GM10248 (cell line): Measurements from ENCODE around the gene CASKIN1.

Experiments used
- CTCF ChIA-PET: fragments of 300-600 bp; sonication (Branson Sonifier 250); formaldehyde crosslinking; extraction: SDS; loops from one replicate; lab custom pipeline; 2021; ENCODE audit warnings: antibody characterized with exemption; lab: Yijun Ruan, JAX
- POLR2A ChIA-PET: fragments of 350-650 bp; sonication (Branson Sonifier 250); formaldehyde crosslinking; extraction: SDS; loops from one replicate; lab custom pipeline; 2020; ENCODE audit warnings: antibody characterized with exemption; lab: Yijun Ruan, JAX
- DNase-seq: peaks from one replicate; pipeline ENCODE4 v3.0.0; 2012; ENCODE audit errors: extremely low spot score
- TF ChIP-seq, protein P1 (sequence below): IDR thresholded peaks from 2 replicates; pipeline ENCODE4 v1.5.1; 2012; ENCODE audit warnings: mild to moderate bottlenecking, low read depth; ENCODE audit errors: extremely low read depth, missing control alignments, control extremely low read depth

CASKIN1 gene

DNA sequence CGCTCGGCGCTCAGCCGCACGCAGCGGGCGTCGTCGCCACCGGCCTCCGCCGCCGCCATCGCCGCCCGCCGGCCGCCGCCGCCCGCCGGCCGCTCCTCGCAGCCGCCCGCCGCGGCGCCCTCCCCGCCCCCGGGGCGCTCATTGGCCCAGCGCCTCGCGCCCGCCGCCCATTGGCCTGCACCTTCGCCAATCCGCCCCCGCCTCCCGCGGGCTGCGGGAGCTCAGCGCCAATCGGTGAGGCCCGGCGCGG is 18.2 kb upstream of the CASKIN1 start, which contains the start of gene PGP:
TSS of gene PGP (minus strand) at position 122 of the 250 bp plus-strand sequence. CDS start at position 59, 63 bp downstream.
- ChIA-PET CTCF (interaction anchor here (0.6 to 1.0 kb wide), 2 partner anchors 9 to 82 kb away, joined by 3 read pairs; no protein-coding TSS in a partner anchor), POLR2A (interaction anchor here (0.6 to 1.4 kb wide), 4 partner anchors 9 to 132 kb away, joined by 3 to 7 read pairs (median 4); partner anchors contain the start of genes MLST8 and TRAF7)
- DNase-seq, result no peak
- TF ChIP-seq, protein P1, sequence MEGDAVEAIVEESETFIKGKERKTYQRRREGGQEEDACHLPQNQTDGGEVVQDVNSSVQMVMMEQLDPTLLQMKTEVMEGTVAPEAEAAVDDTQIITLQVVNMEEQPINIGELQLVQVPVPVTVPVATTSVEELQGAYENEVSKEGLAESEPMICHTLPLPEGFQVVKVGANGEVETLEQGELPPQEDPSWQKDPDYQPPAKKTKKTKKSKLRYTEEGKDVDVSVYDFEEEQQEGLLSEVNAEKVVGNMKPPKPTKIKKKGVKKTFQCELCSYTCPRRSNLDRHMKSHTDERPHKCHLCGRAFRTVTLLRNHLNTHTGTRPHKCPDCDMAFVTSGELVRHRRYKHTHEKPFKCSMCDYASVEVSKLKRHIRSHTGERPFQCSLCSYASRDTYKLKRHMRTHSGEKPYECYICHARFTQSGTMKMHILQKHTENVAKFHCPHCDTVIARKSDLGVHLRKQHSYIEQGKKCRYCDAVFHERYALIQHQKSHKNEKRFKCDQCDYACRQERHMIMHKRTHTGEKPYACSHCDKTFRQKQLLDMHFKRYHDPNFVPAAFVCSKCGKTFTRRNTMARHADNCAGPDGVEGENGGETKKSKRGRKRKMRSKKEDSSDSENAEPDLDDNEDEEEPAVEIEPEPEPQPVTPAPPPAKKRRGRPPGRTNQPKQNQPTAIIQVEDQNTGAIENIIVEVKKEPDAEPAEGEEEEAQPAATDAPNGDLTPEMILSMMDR, result no peak

DNA sequence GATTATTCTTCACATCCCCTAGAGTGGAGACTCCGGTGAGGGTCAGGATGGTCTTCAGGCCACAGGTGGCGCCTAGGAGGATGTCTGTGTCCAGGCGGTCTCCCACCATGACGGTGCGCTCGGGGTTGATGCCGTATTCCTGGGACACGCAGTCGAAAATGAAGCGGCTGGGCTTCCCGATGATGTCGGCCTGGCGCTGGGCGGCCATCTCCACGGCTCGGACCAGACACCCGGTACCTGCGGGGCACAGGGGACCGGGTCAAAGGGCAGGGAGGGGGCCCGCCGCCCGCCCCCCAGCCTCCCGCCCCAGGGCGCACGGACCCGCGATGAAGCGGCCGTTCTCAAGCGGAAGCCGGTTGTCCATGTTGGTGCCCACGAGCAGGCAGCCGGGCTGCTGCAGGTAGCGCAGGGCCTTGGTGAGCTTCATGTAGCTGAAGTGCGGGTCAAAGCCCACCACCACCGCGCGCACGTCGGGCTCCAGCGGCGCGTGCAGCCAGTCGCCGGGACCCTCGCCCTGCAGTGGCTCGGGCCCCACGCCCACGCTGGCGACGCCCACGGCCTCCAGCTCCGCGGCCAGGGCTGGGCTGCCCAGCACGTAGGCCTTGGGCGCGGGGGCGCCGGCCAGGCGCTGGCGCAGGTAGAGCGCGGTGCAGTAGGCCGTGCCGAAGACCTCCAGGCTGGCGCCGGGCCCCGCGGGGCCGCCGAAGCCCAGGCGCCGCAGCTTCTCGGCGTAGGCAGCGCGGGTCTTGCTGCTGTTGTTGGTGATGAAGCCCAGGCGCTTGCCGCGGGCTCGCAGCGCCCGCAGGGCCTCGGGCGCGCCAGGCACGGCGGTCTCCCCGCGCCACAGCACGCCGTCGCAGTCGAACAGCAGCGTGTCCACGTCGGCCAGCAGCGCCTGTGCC is 17.7 kb upstream of the CASKIN1 start:
- CTCF ChIA-PET, result interaction anchor here (1.0 kb wide), 1 partner anchor 8 kb away, joined by 3 read pairs; no protein-coding TSS in a partner anchor
- DNase-seq, result no peak
- POLR2A ChIA-PET, result interaction anchor here (1.0 to 1.4 kb wide), 3 partner anchors 11 to 131 kb away, joined by 3 to 7 read pairs (median 6); partner anchors contain the start of gene TRAF7
- TF ChIP-seq, protein P1, result no peak

DNA sequence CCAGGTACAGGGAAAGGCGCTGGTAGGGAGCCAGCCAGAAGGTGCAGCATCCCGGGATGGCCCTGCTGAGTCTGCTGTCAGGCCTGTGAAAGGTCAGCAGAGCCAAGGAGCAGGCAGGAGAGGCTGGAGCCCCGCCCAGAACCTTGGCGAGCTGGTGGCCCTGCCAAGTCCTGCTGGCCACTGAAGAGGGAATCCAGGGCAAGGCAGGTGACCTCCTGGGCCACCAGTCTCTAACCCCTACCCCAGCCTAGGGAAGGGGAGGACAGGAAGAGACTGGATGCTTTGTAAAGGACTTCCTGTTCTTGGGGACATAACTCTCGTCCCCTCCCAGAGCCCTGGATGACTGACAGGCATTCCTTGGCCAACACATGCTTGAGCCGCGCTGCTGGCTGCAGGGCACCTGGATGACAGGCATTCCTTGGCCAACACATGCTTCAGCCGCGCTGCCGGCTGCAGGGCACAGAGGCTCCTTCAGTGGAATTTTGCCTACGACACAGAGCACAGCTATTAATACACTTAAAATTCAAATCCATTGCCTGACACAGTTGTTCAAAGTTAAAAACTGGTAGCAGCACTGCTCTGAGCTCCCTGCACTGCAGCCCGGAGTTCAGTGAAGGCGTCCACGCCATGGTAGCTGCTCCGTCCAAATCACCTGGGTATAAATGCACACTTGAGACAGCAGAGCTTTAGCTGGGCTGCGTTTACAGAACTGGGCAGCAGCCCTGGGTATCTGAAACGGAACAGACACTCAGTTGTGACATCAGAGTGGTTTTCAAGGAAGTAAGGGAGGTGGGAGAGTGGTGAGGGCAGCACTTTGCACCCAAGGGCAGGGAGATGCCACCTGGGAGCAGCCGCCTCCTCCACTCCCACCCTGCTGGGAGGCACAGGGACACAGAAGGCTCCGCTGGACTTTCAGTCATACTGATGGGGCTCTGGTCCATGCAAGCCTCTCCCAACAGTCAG is 16.2 kb upstream of the CASKIN1 start:
- TF ChIP-seq, protein P1, result no peak
- DNase-seq, result no peak
- ChIA-PET CTCF (interaction anchor here (1.0 to 1.4 kb wide), 3 partner anchors 17 to 58 kb away, joined by 3 to 4 read pairs (median 4); partner anchors contain the start of genes ECI1 and TRAF7), POLR2A (no interaction called here)

DNA sequence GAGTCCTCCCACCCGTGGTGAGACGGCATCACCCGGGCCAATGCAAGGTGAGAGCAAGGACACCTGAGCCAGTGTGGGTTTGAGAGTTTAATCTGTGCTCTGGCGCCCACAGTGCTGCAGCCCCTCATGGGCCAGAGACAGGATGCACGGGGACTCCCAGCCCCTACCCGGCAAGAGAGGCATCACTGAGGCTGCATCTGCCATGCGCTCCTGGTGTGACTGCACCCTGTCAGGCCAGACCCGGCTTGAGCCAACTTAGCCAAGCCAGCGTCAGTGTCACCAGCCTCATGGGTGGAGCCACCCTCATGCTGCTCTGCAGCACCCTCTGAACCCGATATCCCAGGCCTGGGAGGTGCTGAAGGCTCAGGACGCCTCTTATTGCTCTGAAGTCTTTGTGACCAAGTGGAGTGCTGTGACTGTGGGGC is 15.5 kb upstream of the CASKIN1 start:
- POLR2A ChIA-PET, result no interaction called here
- no peak for DNase-seq
- CTCF ChIA-PET, result interaction anchor here (1.3 to 1.4 kb wide), 2 partner anchors 17 to 57 kb away, joined by 3 to 4 read pairs; partner anchors contain the start of gene TRAF7
- TF ChIP-seq, protein P1, result no peak

DNA sequence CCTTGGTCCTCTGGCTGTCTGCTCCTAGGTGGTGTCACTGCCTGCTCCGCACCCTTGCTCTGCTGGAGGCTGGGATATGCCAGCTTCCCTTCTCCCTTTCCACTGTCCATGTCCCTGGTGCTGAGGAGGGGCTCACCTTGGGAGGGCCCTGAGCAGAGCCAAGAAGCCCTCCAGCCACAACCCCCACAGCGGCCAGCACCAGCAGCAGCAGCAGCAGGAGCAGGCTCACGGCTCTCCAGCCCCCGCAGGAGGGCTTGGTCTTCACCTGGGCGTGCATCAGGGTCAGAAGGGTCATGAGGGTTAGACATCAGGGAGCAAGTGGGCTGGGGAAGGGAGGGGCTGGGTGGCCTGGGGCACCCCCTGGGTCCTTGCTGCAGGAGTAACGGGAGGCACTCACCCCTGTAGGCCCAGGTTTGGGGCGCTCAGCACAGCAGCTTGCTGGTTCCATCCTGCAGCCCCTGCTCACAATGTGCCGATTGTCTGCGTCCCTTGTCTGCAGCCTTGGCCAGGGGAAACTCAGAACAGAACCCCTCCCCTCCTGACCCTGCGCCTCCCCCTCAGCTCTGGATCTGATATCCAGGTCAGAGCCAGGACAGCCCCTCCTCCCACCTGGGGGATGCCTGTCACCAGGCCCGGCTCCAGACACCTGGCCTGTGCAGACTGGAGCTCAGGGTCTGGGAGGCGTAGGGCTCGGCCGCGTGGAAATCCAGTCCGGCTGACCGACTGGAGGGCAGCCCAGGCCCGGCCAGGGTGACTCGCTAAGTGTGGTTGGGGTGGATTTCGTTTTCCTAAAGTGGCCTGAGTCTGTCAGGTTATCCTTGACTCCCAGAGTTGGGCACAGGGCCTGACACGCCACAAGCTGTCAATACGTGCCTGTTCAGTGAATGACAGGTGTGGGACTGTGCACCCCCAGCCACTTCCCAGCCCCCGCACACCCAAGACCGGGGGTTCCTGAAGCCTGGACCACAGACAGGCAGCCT is 14.3 kb upstream of the CASKIN1 start, which contains the start of gene BRICD5:
TSS of gene BRICD5 (minus strand) at position 478 of the 980 bp plus-strand sequence. CDS start at position 448, 30 bp downstream.
- no peak for DNase-seq
- POLR2A ChIA-PET, result no interaction called here
- CTCF ChIA-PET, result interaction anchor here (1.4 kb wide), 1 partner anchor 56 kb away, joined by 4 read pairs; the partner anchor contains the start of gene TRAF7
- TF ChIP-seq, protein P1, result no peak
